Endodermal cell (in vitro differentiated cells): ENCODE data around the gene RPS6KA2. TPM values are rescaled to one million over a fixed set of nuclear protein-coding genes. Genes with fewer than 3 reads are reported as not detected.

Source experiments
- DNase-seq: peaks from one replicate; pipeline ENCODE4 v3.0.0-alpha.2; 2017
- H3K27ac ChIP-seq: 2 replicates; pipeline ENCODE4 v1.5.1; 2013; ENCODE audit warnings: mild to moderate bottlenecking, low read depth, low read length, moderate library complexity
- H3K27me3 ChIP-seq: 2 replicates; pipeline ENCODE4 v1.6.1; 2013; ENCODE audit warnings: mild to moderate bottlenecking, low read length, moderate library complexity; ENCODE audit not compliant: insufficient read depth, control insufficient read depth, poor library complexity, severe bottlenecking
- H3K36me3 ChIP-seq: 2 replicates; pipeline ENCODE4 v1.7.0; 2013; ENCODE audit warnings: mild to moderate bottlenecking, low read length, moderate library complexity; ENCODE audit not compliant: control insufficient read depth, insufficient read depth
- H3K4me1 ChIP-seq: one replicate; pipeline ENCODE4 v1.7.0; 2013; ENCODE audit warnings: low read length; ENCODE audit not compliant: control insufficient read depth, insufficient read depth
- H3K4me3 ChIP-seq: 2 replicates; pipeline ENCODE4 v1.5.1; 2013; ENCODE audit warnings: mild to moderate bottlenecking, low read length, moderate library complexity
- H3K9ac ChIP-seq: 2 replicates; pipeline ENCODE4 v1.6.1; 2013; ENCODE audit warnings: mild to moderate bottlenecking, low read length, moderate library complexity; ENCODE audit not compliant: poor library complexity, severe bottlenecking; ENCODE audit errors: extremely low read depth
- H3K9me3 ChIP-seq: 2 replicates; pipeline ENCODE4 v1.6.1; 2013; ENCODE audit warnings: mild to moderate bottlenecking, low read length, moderate library complexity; ENCODE audit not compliant: control insufficient read depth
- H3K27ac Mint-ChIP-seq: 2 replicates; pipeline ENCODE4 v1.8.0; 2020; ENCODE audit warnings: mixed read lengths
- H3K27me3 Mint-ChIP-seq: 2 replicates; pipeline ENCODE4 v1.8.0; 2021; ENCODE audit warnings: mild to moderate bottlenecking, mixed read lengths; ENCODE audit not compliant: insufficient read depth
- H3K36me3 Mint-ChIP-seq: 2 replicates; pipeline ENCODE4 v1.8.0; 2020; ENCODE audit warnings: low read depth, mixed read lengths
- H3K4me1 Mint-ChIP-seq: 2 replicates; pipeline ENCODE4 v1.8.0; 2020; ENCODE audit warnings: mixed read lengths
- H3K4me3 Mint-ChIP-seq: 2 replicates; pipeline ENCODE4 v1.8.0; 2020; ENCODE audit warnings: mild to moderate bottlenecking, moderate library complexity, mixed read lengths
- H3K9me3 Mint-ChIP-seq: 2 replicates; pipeline ENCODE4 v1.8.0; 2020; ENCODE audit warnings: mild to moderate bottlenecking, mixed read lengths
- WGBS, 2 experiments: methylation state at CpG; one replicate each; pipeline versions ENCODE4 v1.1.5 to v1.1.7; 2013; ENCODE audit warnings: missing lambda C conversion rate in 2 of 2, mixed read lengths in 1 of 2; ENCODE audit not compliant: insufficient coverage in 1 of 2, insufficient read length in 1 of 2; 5-methylcytosine and 5-hydroxymethylcytosine counted together
- total RNA-seq, 2 donors: library from RNA; stranded (reverse); fragmentation: NEBNext Ultra II Directional in 1 of 2; extraction: Animal tissue kit (Norgen Biotek cat#: 25700) in 1 of 2; gene quantifications; 2 replicates in 1 of 2; 3 replicates in 1 of 2; pipeline ENCODE4 v1.2.1, GENCODE V29; 2021
- TF ChIP-seq, protein P1 (sequence below): fragments of 200-600 bp; sonication (generic); conservative IDR thresholded peaks from 2 replicates; pipeline ENCODE4 v1.5.0; 2021; ENCODE audit warnings: antibody characterized with exemption, mild to moderate bottlenecking

Gene RPS6KA2
- total RNA-seq, 2 donors from 2014 or later = 17.9 to 23.9 TPM

DNA sequence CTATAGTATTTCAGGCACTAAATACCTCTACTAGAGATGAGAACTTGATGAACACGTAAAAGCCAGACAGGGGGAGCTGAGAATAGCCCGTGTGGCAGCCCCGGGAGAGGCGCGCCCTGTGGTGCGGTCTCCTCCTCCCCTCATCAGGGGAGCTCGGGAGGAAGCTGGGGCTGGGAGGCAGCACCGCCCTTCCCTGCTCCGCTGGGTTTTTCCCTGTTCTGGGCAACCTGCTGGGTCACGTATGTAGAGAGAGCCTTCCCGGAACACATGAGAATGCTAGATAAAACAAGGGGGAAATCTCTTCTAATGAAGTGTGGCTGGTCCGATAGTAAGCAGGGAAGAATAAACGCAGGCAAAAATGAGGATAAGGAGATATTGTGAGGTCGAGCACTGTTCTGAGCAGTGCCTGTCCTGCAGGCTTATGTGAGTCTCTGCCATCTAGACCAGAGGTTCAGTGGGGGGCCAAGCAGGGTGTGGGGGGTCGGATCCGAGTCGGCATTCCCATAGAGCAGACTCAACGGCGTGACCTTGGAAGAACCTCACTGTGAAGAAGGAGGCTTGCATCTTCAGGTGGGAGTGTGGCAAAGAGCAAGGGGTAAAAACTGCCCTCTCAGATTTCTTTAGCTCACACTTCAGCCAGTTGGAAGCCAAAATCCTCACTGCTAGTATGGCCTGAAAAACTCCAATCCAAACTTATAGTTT lies 13.4 kb upstream of the RPS6KA2 start:
- peak; percentile 58 for DNase-seq
- H3K27ac ChIP-seq = no peak overlapping the region
- no peaks in the 10 kb centered on the region for H3K36me3 ChIP-seq
- no peak overlapping the region for H3K9ac ChIP-seq
- H3K4me1 ChIP-seq = peaks cover 7% of the 10 kb centered on the region
- H3K27me3 Mint-ChIP-seq = no peaks in the 10 kb centered on the region
- H3K9me3 ChIP-seq = no peaks in the 10 kb centered on the region
- H3K27me3 ChIP-seq = no peaks in the 10 kb centered on the region
- H3K4me3 ChIP-seq = no peak overlapping the region
- H3K4me3 Mint-ChIP-seq = no peak overlapping the region
- H3K9me3 Mint-ChIP-seq = peaks cover 4% of the 10 kb centered on the region
- H3K4me1 Mint-ChIP-seq = peaks cover 17% of the 10 kb centered on the region
- TF ChIP-seq, protein P1, sequence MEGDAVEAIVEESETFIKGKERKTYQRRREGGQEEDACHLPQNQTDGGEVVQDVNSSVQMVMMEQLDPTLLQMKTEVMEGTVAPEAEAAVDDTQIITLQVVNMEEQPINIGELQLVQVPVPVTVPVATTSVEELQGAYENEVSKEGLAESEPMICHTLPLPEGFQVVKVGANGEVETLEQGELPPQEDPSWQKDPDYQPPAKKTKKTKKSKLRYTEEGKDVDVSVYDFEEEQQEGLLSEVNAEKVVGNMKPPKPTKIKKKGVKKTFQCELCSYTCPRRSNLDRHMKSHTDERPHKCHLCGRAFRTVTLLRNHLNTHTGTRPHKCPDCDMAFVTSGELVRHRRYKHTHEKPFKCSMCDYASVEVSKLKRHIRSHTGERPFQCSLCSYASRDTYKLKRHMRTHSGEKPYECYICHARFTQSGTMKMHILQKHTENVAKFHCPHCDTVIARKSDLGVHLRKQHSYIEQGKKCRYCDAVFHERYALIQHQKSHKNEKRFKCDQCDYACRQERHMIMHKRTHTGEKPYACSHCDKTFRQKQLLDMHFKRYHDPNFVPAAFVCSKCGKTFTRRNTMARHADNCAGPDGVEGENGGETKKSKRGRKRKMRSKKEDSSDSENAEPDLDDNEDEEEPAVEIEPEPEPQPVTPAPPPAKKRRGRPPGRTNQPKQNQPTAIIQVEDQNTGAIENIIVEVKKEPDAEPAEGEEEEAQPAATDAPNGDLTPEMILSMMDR = no peak
- WGBS, 2 experiments = 58 to 67% methylated on average over 9 to 19 of the region's 19 CpGs
- no peak overlapping the region for H3K27ac Mint-ChIP-seq
- H3K36me3 Mint-ChIP-seq = no peaks in the 10 kb centered on the region

DNA sequence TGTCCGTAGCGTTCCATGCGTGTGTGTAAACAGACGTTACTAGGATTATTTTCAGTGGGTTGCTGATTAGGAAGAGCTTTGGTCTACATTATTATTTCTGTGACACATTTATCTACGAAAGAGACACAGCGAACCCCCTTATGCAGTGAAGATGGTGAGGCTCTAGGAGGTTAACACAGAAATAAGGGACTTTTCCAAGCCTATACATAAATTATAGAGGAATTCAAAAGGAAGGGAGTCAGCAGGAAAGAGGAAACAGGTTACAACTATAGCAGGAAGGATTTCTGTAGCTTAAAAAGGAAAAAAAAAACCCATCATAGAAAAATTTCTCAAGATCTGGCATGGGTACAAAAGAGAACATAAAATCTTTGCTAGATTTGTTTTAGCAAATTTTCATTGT lies 12.9 kb upstream of the RPS6KA2 start:
- TF ChIP-seq, protein P1 = no peak
- Mint-ChIP-seq H3K4me1 (peaks cover 17% of the 10 kb centered on the region), H3K27ac (no peak overlapping the region), H3K36me3 (no peaks in the 10 kb centered on the region), H3K4me3 (no peak overlapping the region), H3K9me3 (peaks cover 4% of the 10 kb centered on the region), H3K27me3 (peaks cover 1% of the 10 kb centered on the region)
- no peaks in the 10 kb centered on the region for H3K36me3 ChIP-seq
- no peaks in the 10 kb centered on the region for H3K27me3 ChIP-seq
- H3K4me1 ChIP-seq = peaks cover 7% of the 10 kb centered on the region
- H3K9me3 ChIP-seq = no peaks in the 10 kb centered on the region
- no peak overlapping the region for H3K9ac ChIP-seq
- no peak for DNase-seq
- no peak overlapping the region for H3K4me3 ChIP-seq
- no peak overlapping the region for H3K27ac ChIP-seq
- 94 to 100% methylated on average over 5 to 6 of the region's 6 CpGs for WGBS, 2 experiments

DNA sequence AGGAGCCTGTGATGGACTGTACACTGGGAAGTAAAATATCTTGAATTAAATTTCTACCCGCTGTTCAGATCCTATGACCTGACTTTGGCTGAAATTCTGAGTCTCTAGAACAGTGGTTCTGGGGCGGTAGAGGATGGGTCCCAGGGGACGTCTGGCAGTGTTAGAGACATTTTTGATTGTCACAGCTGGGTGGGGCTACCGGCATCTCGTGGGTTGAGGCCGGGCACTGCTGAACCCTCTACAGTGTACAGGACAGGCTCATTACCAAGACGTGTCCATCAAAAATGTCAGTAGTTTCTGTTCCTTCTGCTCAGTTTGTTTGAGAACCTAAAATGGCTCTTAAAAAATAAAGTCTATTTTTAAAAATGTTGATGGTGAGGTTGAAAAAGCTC lies 11.5 kb upstream of the RPS6KA2 start:
- Mint-ChIP-seq H3K4me1 (peaks cover 17% of the 10 kb centered on the region), H3K27ac (no peak overlapping the region), H3K4me3 (no peak overlapping the region), H3K27me3 (peaks cover 1% of the 10 kb centered on the region), H3K36me3 (no peaks in the 10 kb centered on the region), H3K9me3 (no peaks in the 10 kb centered on the region)
- no peak overlapping the region for H3K4me3 ChIP-seq
- peaks cover 7% of the 10 kb centered on the region for H3K4me1 ChIP-seq
- H3K27me3 ChIP-seq = no peaks in the 10 kb centered on the region
- TF ChIP-seq, protein P1 = no peak
- WGBS, 2 experiments = 94 to 96% methylated on average over 6 to 7 of the region's 7 CpGs
- H3K9ac ChIP-seq = no peak overlapping the region
- no peaks in the 10 kb centered on the region for H3K36me3 ChIP-seq
- peak; percentile 13 for DNase-seq
- no peak overlapping the region for H3K27ac ChIP-seq
- no peaks in the 10 kb centered on the region for H3K9me3 ChIP-seq
